ENCODE results near the gene GRB7.

The GRB7 gene

DNA sequence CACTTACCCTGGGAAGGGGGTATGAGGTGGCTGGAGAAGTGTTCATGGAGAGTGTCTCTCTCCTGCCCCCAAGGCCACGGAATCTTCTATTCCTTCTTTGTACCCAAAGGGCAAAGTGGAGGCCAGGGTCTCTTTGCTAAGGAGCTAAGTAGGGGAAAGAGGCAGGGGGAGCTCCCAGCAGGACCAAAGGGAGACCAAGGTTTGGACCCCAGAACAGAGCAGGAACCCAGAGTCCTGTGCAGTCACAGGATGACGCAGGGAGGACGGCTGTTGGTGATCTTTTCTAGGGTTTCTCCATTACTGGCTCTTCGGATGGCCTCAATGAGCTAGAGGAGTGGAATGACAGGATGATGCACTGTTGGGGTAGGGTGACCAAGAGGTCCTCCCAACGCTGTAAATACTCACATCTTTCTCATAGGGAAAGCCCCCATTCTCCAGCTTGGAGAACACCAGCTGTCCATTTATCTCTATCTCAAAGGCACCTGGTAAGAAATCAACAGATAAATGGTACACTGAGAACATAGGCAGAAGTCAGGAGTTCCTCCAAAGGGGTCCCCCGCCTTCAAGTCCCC, 8.4 kb upstream of the GRB7 start:
- peak overlapping the region; percentile 72 for H3K4me3 ChIP-seq (ENCODE audit: low read length)

DNA sequence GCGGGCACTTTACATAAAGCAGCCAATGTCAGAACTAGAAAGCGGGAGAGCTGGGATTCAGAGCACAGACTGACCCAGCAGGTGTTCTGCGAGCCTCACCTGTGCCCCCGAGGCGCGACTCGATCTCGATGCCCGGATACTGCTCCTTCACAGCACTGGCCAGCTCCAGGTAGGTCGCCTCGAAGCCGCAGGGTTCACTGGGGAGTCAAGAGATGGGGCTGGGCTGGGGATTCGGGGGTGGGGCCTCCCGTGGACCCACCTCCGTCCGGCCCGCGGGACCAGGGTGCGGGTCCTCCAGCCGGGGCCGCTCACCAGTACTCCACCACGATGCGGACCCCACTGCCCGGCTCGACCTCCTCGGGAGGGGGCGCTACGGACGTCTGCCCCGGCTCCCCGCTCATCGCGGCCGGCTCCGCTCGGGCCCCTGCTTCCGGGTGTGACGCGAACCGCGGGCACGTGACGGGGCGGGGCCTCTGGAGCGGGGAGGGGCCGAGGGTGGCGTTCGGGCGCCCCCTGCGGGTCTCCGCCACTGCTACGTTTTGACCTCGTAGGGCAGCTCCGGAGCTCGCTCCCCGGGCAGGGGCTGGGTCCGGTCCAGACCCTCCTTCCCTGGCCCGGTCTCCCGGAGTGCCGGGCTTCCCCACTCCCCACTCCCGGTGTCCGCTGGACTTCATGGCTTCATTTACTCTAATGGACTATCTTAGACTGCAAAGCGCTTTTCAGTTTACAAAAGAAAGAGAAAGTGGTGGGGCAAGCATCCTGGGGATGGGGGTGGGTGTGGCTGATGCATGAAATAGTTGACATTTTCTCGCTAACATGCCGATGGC, 7.4 kb upstream of the GRB7 start, which contains the start of gene MIEN1:
Gene MIEN1, minus strand, starts transcription at position 438 of the 827 bp plus-strand sequence. Its CDS starts 37 bp downstream, at position 401.
- peak; percentile 56 for DNase-seq (ENCODE audit: low read depth, low spot score)
- H3K4me3 ChIP-seq (ENCODE audit: low read length), result peak within 1 kb of the TSS; percentile 72

More for the DNA sequence above, 8.4 kb upstream of the GRB7 start:
- no peak for DNase-seq (ENCODE audit: low read depth, low spot score)

DNA sequence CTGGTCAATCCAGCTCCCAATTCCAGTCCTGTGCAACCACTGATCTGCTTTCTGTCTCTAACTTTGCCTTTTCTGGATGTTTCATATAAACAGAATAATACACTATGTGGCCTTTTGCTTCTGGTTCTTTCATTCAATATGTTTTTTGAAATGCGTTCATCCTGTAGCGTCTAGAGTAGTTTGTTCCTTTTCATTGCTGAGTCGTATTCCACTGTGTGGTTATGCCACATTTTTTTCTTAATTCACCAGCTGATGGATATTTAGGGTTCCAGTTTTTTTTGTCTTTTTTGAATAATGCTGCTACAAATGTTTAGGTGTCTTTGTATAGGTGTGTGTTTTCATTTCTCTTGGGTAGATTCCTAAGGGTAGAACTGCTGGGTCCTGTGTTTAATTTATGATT, 5.2 kb upstream of the GRB7 start:
- no peak overlapping the region for H3K4me3 ChIP-seq (ENCODE audit: low read length)
- no peak for DNase-seq (ENCODE audit: low read depth, low spot score)

DNA sequence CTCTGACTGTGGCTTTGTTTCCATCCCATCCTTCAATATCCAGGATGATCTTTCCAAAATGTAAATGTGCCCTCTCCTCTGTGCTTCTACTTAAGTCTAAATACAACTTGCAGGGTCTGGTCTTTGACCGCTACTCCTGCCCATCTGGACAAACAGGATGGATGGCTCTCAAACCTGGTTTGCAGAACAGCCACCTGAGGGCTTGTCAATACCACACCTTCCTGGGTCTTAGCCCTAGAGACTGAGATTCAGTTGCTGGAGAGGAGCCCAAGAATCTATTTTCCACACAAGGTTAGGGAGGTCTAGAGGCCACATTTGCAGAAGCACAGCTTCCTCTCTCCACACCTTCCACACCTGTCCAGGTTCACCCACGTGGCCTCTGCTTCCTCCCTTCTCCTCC, 1.9 kb upstream of the GRB7 start:
- no peak overlapping the region for H3K4me3 ChIP-seq (ENCODE audit: low read length)
- DNase-seq (ENCODE audit: low read depth, low spot score), result no peak

DNA sequence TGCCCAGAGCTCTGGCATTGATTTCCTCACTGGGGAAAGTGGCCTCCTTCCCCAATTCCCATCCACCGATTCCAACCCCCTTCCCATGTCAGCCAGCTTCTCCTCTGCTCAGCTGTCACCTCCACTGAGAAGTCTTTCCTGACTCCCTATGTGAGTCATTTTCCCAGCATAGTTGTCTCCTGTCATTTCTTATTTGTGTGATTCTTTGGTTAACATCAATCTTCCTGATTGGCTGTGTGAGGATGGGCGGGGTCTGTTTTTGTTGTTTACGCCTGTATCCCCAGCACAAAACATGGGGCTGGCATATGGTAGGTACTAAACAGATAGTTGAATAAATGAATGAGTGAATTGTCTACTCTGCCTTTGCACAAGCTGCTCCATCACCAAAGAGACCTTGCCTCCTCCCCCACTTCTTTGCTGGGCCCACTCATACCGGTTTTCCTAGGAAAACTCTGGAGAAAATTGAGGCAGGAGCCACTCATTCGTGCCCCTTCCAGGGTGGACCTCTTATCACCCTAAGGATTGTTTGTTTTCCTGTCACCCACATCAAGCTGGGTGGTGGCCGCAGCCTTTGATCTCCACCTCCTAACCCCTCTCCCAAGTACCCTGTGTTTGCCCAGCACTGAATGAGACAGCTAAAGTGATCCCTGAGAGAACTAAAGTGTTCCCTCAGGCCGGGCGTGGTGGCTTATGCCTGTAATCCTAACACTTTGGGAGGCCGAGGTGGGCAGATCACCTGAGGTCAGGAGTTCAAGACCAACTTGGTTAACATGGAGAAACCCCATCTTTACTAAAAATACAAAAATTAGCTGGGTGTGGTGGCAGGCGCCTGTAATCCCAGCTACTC, 1.2 kb upstream of the GRB7 start:
- no peak overlapping the region for H3K4me3 ChIP-seq (ENCODE audit: low read length)
- DNase-seq (ENCODE audit: low read depth, low spot score), result no peak

DNA sequence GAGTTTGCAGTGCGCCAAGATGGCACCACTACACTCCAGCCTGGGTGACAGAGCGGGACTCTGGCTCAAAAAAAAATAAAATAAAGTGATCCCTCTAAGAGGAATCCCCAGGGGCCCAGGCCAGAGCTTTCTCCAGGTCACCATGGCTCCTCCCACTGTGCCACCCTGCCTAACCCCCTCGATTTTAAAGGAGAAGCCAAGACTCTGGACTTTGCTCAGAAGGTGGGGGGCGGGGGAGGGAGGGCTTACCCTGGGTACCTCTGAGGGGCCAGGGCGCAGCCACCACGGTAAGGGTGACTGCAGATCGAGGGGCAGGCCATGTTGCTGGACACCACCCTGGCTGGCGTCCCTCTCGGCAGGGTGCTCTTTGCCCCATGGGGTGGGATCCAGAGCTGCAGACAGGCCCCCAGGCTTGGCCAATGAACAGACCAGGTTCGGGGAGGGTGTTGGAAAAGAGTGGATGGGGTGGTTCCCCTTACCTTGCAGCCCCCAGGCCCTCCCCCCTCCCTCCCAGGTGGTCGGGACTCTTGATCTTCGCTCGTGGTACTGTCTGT, 455 bp upstream of the GRB7 start:
- no peak for DNase-seq (ENCODE audit: low read depth, low spot score)
- no peak overlapping the region for H3K4me3 ChIP-seq (ENCODE audit: low read length)

DNA sequence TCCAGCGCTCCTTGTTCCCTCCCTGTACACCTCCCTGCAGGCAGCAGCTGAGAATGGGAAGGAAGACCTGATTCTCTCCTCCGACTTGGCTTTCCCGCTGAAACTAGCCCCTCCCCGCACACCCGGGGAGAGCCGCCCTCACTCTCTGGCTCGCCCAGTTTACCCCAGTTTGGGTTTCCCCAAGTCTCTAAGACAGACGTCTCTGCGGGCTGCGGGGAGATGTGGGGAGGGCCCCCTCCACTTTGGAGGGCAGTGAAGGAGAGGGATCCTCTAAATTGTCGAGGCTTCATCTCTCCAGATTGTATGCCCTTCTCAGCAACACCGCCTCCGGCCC, 797 bp downstream of the GRB7 start:
- no peak for DNase-seq (ENCODE audit: low read depth, low spot score)
- H3K4me3 ChIP-seq (ENCODE audit: low read length), result no peak overlapping the region

DNA sequence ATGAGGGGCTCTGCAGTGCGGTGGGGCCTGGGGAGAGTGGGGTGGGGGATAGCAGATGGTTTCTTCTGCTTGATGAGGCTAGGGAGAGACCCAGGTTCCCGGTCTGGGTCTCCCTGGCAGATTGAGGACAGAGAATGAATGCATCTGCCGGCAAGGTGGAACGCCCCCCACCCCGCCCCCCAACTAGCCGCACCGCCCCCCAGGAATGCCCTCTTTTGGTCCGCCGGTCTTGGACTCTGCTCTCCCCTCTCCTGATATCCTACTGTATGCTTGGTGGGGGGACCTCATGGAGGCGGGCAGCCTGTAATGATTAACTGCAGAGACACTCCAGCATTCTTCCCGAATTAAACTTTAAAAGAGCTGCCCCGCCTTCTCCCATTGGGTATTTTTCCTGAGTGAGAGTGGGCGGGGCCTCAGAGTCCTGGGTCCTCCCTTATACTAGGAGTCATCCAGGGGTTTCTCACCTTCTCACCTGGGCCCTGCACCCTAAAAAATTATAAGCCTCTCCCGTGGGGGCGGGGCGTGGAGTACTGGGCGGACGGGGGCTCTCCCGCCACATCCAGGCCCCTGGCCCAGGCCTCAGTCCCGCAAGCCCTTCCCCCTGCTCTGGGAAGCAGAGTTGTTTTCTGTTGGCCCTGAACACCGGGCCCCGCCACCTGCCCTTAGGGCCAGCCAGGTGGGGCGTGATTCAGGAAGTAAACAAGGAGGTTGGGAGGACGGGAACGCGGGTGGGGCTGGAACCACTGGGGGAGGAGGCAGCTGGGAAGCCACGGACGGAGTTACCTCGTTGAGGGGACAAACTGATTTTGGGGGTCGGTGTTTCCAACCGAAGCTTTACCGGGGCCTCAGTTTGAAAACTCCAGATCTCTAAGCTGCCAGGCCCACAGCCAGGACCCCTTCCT, 1.5 kb downstream of the GRB7 start:
- H3K4me3 ChIP-seq (ENCODE audit: low read length), result no peak overlapping the region

DNA sequence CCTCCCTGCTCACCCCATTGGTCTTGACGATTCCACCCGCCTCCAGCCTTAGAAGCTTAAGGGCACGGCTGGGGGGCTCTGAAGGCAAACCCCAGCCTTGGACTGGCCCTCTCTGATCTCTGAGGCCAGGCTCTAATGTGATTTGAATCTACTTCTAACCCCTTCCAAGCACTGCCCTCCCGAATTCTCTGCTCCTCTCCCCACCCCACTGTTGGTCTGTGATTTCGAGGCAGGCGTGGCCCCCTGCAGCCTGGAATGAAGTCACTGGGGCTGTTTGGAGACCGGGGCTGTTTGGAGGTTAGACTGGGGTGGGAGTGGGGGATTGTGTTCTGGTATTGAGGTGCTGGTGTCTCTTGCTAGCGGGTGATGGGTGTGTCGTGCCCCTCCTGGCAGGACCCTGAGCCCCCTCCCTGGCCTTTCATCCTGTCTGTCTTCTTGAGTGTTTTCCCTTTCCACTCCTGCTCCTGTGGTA, 2.2 kb downstream of the GRB7 start:
- H3K4me3 ChIP-seq (ENCODE audit: low read length), result no peak overlapping the region
- no peak for DNase-seq (ENCODE audit: low read depth, low spot score)

More for the DNA sequence above, 1.5 kb downstream of the GRB7 start:
- DNase-seq (ENCODE audit: low read depth, low spot score), result no peak

DNA sequence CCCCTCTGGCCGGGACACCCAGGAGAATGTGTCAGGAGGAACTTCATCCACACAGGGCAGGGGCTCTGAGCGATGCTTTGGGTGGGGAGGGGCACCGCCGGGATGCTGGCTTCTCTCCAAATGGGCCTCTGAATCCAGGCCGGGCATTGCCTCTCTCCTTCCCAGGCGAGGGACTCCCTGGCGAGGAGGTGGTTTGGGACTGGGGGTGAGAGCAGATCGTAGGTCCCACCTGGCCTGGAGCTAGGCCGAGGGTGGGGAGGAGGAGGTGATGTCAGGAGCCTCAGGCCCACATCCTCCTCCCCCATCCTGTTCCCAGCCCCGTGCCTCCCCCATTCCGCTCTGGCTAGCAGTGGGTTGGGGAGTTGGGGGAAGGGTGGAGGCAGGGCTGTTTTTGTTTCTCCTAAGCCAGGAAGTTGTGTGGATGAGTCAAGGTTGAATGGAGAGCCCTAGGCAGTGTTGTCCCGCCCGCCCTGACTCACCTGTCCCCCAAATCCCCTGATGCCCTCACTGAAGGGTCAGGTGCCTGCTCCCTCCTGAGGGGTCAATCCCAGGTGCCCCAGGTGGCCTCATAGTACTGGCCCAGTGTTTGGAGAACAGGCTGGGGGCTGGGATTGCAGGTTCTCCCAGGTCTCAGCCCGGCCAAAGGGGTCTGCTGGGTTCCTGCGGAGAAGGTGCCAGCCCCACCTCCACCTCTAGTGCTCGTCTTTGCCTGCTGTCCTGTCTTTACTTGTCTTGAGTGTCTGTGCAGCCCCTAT, 2.8 kb downstream of the GRB7 start:
- no peak overlapping the region for H3K4me3 ChIP-seq (ENCODE audit: low read length)
- no peak for DNase-seq (ENCODE audit: low read depth, low spot score)

DNA sequence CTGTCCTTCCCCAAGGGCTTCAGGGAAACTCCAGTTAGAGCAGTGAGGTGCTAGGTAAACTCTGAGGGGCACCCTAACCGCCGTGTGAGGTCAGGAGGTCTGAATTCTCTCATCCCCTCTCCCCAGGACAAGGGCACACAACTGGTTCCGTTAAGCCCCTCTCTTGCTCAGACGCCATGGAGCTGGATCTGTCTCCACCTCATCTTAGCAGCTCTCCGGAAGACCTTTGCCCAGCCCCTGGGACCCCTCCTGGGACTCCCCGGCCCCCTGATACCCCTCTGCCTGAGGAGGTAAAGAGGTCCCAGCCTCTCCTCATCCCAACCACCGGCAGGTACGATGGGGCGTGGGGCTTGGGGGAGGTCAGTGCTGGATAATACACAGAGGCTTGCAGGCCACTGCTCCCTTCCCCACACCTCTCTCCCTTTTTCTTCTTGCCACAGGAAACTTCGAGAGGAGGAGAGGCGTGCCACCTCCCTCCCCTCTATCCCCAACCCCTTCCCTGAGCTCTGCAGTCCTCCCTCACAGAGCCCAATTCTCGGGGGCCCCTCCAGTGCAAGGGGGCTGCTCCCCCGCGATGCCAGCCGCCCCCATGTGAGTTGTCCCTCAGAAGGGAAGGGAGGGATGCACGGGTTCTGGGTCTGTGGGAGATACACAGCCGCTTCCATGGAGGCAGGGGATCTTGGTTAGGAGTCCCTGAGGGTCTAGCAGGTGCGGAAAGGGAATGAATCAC, 4.6 kb downstream of the GRB7 start:
- DNase-seq (ENCODE audit: low read depth, low spot score), result no peak
- H3K4me3 ChIP-seq (ENCODE audit: low read length), result no peak overlapping the region

DNA sequence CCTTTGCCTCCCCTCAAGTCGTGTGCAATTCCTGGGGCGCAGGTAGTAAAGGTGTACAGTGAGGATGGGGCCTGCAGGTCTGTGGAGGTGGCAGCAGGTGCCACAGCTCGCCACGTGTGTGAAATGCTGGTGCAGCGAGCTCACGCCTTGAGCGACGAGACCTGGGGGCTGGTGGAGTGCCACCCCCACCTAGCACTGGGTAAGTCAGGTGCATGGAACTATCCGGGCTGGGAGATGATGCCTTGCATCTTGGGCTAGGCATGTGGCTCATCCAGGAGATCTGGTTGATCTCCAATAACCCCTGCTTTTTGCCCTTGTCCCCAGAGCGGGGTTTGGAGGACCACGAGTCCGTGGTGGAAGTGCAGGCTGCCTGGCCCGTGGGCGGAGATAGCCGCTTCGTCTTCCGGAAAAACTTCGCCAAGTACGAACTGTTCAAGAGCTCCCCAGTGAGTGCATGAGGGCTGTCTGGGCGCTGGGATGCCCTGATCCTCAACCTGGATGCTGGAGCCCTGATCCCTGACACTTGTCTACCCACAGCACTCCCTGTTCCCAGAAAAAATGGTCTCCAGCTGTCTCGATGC, 5.2 kb downstream of the GRB7 start:
- DNase-seq (ENCODE audit: low read depth, low spot score), result no peak
- no peak overlapping the region for H3K4me3 ChIP-seq (ENCODE audit: low read length)

DNA sequence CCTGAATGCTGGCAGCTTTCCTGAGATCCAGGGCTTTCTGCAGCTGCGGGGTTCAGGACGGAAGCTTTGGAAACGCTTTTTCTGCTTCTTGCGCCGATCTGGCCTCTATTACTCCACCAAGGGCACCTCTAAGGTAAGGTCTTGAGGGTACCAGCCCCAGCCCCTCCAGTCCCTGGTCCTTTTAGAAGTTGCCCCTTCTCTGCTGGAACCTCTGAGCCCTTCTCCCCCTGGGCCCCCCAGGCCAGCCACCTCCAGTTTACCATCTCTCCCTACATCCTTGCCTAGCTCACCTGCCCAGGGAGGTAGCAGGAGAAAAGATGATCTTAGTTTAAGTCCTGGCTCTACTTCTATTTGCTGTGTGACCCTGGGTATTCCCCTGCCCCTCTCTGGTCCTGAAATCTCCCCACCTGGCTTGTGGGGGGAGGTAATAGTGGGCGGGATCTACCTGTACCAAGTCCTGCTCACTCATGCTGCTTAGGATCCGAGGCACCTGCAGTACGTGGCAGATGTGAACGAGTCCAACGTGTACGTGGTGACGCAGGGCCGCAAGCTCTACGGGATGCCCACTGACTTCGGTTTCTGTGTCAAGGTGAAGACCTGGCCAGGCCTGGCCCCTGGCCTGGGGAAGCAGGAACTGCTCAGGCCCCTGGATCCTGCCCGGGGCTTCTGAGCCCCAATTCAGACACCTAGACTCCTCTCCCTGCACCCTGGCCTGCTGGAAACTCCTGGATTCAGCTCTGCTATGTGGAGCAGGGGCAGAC, 6.5 kb downstream of the GRB7 start:
- no peak for DNase-seq (ENCODE audit: low read depth, low spot score)
- H3K4me3 ChIP-seq (ENCODE audit: low read length), result no peak overlapping the region

DNA sequence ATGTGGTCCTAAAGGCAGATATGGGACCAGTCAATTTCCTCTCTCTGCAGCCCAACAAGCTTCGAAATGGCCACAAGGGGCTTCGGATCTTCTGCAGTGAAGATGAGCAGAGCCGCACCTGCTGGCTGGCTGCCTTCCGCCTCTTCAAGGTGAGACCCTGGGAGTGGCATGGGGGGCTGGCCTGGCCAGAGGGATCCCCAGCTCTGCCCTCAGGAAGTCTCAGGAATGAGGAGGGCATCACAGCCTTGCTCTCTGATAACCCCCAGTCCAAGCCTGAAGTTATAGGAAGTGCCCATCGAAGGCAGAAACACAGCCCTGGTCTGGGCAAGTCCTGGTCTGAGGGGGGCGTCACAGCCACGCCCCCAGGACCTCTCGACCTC, 7.1 kb downstream of the GRB7 start:
- H3K4me3 ChIP-seq (ENCODE audit: low read length), result no peak overlapping the region
- DNase-seq (ENCODE audit: low read depth, low spot score), result no peak

DNA sequence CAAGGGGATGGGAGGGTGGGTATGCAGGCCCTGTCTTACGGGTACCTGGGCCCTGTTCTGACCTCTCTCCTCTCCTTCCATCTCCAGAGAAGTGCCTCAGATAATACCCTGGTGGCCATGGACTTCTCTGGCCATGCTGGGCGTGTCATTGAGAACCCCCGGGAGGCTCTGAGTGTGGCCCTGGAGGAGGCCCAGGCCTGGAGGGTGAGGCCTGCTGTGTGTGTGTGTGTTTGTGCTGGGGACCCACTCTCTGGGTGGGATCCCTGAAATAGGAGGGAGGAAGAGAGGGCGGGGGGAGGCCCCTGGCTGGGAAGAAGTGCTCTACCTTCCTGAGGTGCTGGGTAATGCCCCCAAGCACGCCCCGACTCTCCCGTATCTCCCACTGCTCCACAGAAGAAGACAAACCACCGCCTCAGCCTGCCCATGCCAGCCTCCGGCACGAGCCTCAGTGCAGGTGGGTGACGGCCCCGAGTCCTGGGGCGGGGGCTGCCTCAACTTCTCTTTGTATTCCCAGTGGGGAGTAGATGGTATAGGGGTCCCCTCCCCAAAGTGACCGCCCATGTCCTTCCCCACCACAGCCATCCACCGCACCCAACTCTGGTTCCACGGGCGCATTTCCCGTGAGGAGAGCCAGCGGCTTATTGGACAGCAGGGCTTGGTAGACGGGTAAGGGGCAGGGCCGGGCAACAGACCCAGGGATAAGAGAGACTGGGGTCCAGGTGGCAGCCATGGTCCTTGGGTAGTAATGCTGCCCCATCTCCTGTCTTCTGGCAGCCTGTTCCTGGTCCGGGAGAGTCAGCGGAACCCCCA, 7.8 kb downstream of the GRB7 start:
- DNase-seq (ENCODE audit: low read depth, low spot score), result no peak
- no peak overlapping the region for H3K4me3 ChIP-seq (ENCODE audit: low read length)

DNA sequence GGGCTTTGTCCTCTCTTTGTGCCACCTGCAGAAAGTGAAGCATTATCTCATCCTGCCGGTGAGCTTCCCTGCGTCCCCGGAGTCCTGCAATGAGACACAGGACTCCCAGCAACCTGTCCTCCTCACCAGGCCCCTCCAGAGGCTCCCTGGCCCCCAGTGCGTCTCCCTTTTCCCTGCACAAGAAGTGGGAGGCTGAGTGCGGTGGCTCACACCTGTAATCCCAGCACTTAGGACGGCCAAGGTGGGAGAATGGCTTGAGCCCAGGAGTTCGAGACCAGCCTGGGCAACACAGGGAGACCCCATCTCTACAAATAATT, 8.4 kb downstream of the GRB7 start:
- H3K4me3 ChIP-seq (ENCODE audit: low read length), result no peak overlapping the region
- no peak for DNase-seq (ENCODE audit: low read depth, low spot score)
